Fibroblast of lung (primary cell): ENCODE results near the gene CAMKMT.

ENCODE experiments used
- CTCF ChIP-seq, 2 donors: IDR thresholded peaks in 1 of 2; conservative IDR thresholded peaks in 1 of 2; 1 replicate in 1 of 2; 2 replicates in 1 of 2; pipeline ENCODE4 v1.5.1; 2011 to 2012; ENCODE audit warnings: low read length in 2 of 2, control low read depth in 1 of 2, inconsistent platforms in 1 of 2, low read depth in 1 of 2, mild to moderate bottlenecking in 1 of 2
- EZH2 ChIP-seq: IDR thresholded peaks from 2 replicates; pipeline ENCODE4 v1.5.1; 2012; ENCODE audit warnings: low read length, control low read depth, mild to moderate bottlenecking; ENCODE audit errors: missing control alignments

- TF ChIP-seq CTCF (conservative IDR thresholded peaks at IDR 0.05 in 1 of 2, IDR thresholded peaks at IDR 0.05 in 1 of 2; ENCODE audit: low read depth in 1 of 2, low read length in 2 of 2) (no peak), EZH2 (no peak)
Measured at GRCh38 chr2:44551497-44551896, 189.8 kb downstream of the CAMKMT start.
